Endothelial cell of umbilical vein (primary cell): Measurements from ENCODE around the gene ARPC1A. TPM values are rescaled to one million over a fixed set of nuclear protein-coding genes. Genes with fewer than 3 reads are reported as not detected.

Source experiments
- BruUV-seq: library from RNA; stranded (reverse); fragments of 400-500 nt; replicated peaks from 2 replicates; lab custom pipeline; 2021; lab: Mats Ljungman, UMichigan
- CTCF ChIA-PET: fragments of 300-600, 350-600 bp; sonication (Branson Sonifier 250); formaldehyde crosslinking; loops from one replicate; lab custom pipeline; 2021; ENCODE audit warnings: antibody characterized with exemption, inconsistent platforms; lab: Charles Lee
- POLR2A ChIA-PET: fragments of 300-600, 350-600 bp; sonication (Branson Sonifier 250); formaldehyde crosslinking; loops from one replicate; lab custom pipeline; 2021; ENCODE audit warnings: antibody characterized with exemption, inconsistent platforms; lab: Charles Lee
- DNase-seq: peaks from one replicate; pipeline ENCODE4 v3.0.0-alpha.2; 2011; ENCODE audit warnings: low read depth, low spot score
- FAIRE-seq: peaks from 2 replicates; lab custom pipeline; 2011; peaks lifted over from hg19 to GRCh38; lab: Jason Lieb, UNC
- H2AFZ ChIP-seq: 2 replicates; pipeline ENCODE4 v1.6.0; 2012; ENCODE audit warnings: low read depth, low read length, control low read depth, inconsistent platforms
- H3K27ac ChIP-seq: 2 replicates; pipeline ENCODE4 v1.5.1; 2011; ENCODE audit warnings: low read depth, mild to moderate bottlenecking, control low read depth, low read length, moderate library complexity; ENCODE audit not compliant: insufficient read depth
- H3K27me3 ChIP-seq, 2 experiments: 2 replicates each; pipeline versions ENCODE4 v1.6.0 to v1.6.1; 2011; ENCODE audit warnings: low read length in 2 of 2, mixed read lengths in 1 of 2; ENCODE audit not compliant: control insufficient read depth in 2 of 2, insufficient read depth in 2 of 2
- H3K36me3 ChIP-seq, 2 experiments: 2 replicates in 1 of 2; 3 replicates in 1 of 2; pipeline ENCODE4 v1.5.1; 2011; ENCODE audit warnings: low read length in 2 of 2, mild to moderate bottlenecking in 1 of 2, moderate library complexity in 1 of 2; ENCODE audit not compliant: control insufficient read depth in 2 of 2, insufficient read depth in 2 of 2; ENCODE audit errors: extremely low read depth in 1 of 2
- H3K4me1 ChIP-seq: 3 replicates; pipeline ENCODE4 v1.5.1; 2011; ENCODE audit warnings: mild to moderate bottlenecking, low read length; ENCODE audit not compliant: control insufficient read depth, insufficient read depth; ENCODE audit errors: extremely low read depth
- H3K4me2 ChIP-seq: 2 replicates; pipeline ENCODE4 v1.6.1; 2011; ENCODE audit warnings: low read length, control low read depth, mixed read lengths; ENCODE audit not compliant: insufficient read depth
- H3K4me3 ChIP-seq, 3 experiments: fragments of 200-600 bp in 1 of 3; sonication (generic), shearing (Covaris generic) in 1 of 3; replicated peaks in 1 of 3; 2 replicates each; pipeline ENCODE4 v1.5.1; 2011 to 2016; ENCODE audit warnings: control low read depth in 3 of 3, low read length in 3 of 3, mild to moderate bottlenecking in 2 of 3, inconsistent platforms in 1 of 3, low read depth in 1 of 3, moderate library complexity in 1 of 3; ENCODE audit not compliant: insufficient read depth in 1 of 3
- H3K79me2 ChIP-seq: 2 replicates; pipeline ENCODE4 v1.6.0; 2012; ENCODE audit warnings: low read length, inconsistent platforms; ENCODE audit not compliant: control insufficient read depth, insufficient read depth
- H3K9ac ChIP-seq: replicated peaks from 2 replicates; pipeline ENCODE3; 2011; ENCODE audit warnings: low read length, control low read depth; ENCODE audit not compliant: insufficient read depth; ENCODE audit errors: extremely low read depth
- H3K9me1 ChIP-seq: replicated peaks from 3 replicates; pipeline ENCODE4 v1.6.0; 2011; ENCODE audit warnings: mild to moderate bottlenecking, low read length; ENCODE audit not compliant: control insufficient read depth, insufficient read depth; ENCODE audit errors: extremely low read depth
- H3K9me3 ChIP-seq: replicated peaks from 2 replicates; pipeline ENCODE4 v1.5.1; 2012; ENCODE audit warnings: low read length, inconsistent platforms; ENCODE audit not compliant: control insufficient read depth, insufficient read depth
- H4K20me1 ChIP-seq: replicated peaks from 2 replicates; pipeline ENCODE3; 2011; ENCODE audit warnings: mild to moderate bottlenecking, low read length; ENCODE audit not compliant: control insufficient read depth, insufficient read depth; ENCODE audit errors: extremely low read depth
- EZH2 ChIP-seq: IDR thresholded peaks from 2 replicates; pipeline ENCODE4 v1.6.1; 2012; ENCODE audit warnings: borderline replicate concordance, low read depth, mild to moderate bottlenecking, moderate library complexity, low read length, inconsistent platforms; ENCODE audit not compliant: severe bottlenecking
- FOS ChIP-seq: IDR thresholded peaks from 2 replicates; pipeline ENCODE4 v1.6.1; 2011; ENCODE audit warnings: mild to moderate bottlenecking, low read length, moderate library complexity, borderline replicate concordance; ENCODE audit not compliant: insufficient read depth
- GATA2 ChIP-seq: IDR thresholded peaks from 2 replicates; pipeline ENCODE4 v1.7.0; 2011; ENCODE audit warnings: low read depth, mild to moderate bottlenecking, moderate library complexity, mixed read lengths, low read length; ENCODE audit not compliant: insufficient read length, insufficient read depth
- JUN ChIP-seq: IDR thresholded peaks from 2 replicates; pipeline ENCODE4 v1.6.1; 2011; ENCODE audit warnings: borderline replicate concordance, low read depth; ENCODE audit not compliant: insufficient read length, insufficient read depth
- MYC ChIP-seq: IDR thresholded peaks from one replicate; pipeline ENCODE4 v1.6.1; 2011; ENCODE audit warnings: mild to moderate bottlenecking, low read depth, low read length
- POLR2A ChIP-seq: IDR thresholded peaks from 2 replicates; pipeline ENCODE4 v1.6.1; 2012; ENCODE audit warnings: low read depth, mild to moderate bottlenecking, control low read depth, low read length
- POLR2AphosphoS5 ChIP-seq: IDR thresholded peaks from 2 replicates; pipeline ENCODE4 v1.6.1; 2012; ENCODE audit warnings: low read depth, mild to moderate bottlenecking, control low read depth, low read length, moderate library complexity; ENCODE audit not compliant: insufficient read depth
- dilution Hi-C: fragments of 300-500 bp; cut with MboI; formaldehyde crosslinking; loops from one replicate; pipeline ENCODE4 v1.15.0; 2019; ENCODE audit warnings: low sequenced_read_pairs; ENCODE audit not compliant: extremely low pct_ligation_motif_present
- intact Hi-C: fragments of 100-400 bp; cut with micrococcal nuclease; formaldehyde crosslinking; loops from one replicate; pipeline ENCODE4 v1.10.0; 2022
- polyA plus RNA-seq, 4 experiments: library from polyadenylated mRNA; depleted of rRNA in 3 of 4; stranded (reverse) in 3 of 4; unstranded in 1 of 4; fragments of >200 nt; gene quantifications; 2 replicates each; pipeline versions ENCODE4 v1.2.1 to v1.2.3, GENCODE V29; 2011 to 2012; ENCODE audit warnings: missing spikeins in 1 of 4
- total RNA-seq: library from RNA; stranded (reverse); gene quantifications from 2 replicates; pipeline ENCODE4 v1.2.3, GENCODE V29; 2021
- TF ChIP-seq, protein P1 (sequence below), 2 donors: IDR thresholded peaks; 1 replicate in 1 of 2; 2 replicates in 1 of 2; pipeline ENCODE4 v1.5.1; 2011; ENCODE audit warnings: low read length in 2 of 2, mild to moderate bottlenecking in 2 of 2, moderate library complexity in 2 of 2, control low read depth in 1 of 2, inconsistent platforms in 1 of 2, low read depth in 1 of 2; ENCODE audit not compliant: insufficient read depth in 1 of 2; ENCODE audit errors: extremely low read depth in 1 of 2
- TF ChIP-seq, protein P2 (sequence below): IDR thresholded peaks from 2 replicates; pipeline ENCODE4 v1.6.1; 2011; ENCODE audit not compliant: insufficient read depth, insufficient read length

The ARPC1A gene
- total and polyA plus RNA-seq, 2 donors (not counting 3 experiments of a cell fraction or from before 2014, with no cell fraction given) = 200 to 243 TPM

DNA sequence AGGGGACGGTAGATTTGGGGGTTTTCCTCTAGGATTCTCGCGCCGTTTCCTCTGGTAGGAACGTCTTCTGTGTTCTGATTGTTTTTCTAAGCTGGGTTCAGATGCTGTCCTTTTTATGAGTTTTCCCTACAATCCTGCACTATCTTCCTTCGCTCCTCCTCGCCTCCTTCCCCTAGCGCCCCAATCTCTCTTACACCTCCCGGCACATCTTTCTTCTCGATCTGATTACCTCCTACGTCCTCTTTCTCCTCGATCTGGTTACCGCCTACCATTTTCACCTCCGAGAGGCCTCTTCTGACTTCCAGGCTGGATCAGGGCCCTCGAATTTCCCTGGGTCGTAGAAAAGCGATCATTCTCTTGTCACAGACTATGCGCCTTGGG, 83.5 kb downstream of the ARPC1A start:
- no peak for DNase-seq
- Histone ChIP-seq H2AFZ (peak overlapping the region; percentile 68), H3K9me3 (no peaks in the 10 kb centered on the region), H3K27ac (peak overlapping the region; percentile 79), H3K4me2 (peak overlapping the region; percentile 96), H3K79me2 (peaks cover 64% of the 10 kb centered on the region), H4K20me1 (peaks cover 3% of the 10 kb centered on the region), H3K36me3 (peaks cover 6 to 17% of the 10 kb centered on the region in 2 experiments), H3K9me1 (no peaks in the 10 kb centered on the region), H3K9ac (peak overlapping the region; percentile 93), H3K4me3 (peak overlapping the region; percentile 65 to 99 (median 96)), H3K27me3 (no peaks in the 10 kb centered on the region), H3K4me1 (peaks cover 21% of the 10 kb centered on the region)
- intact Hi-C loops = no loop called here
- no peak for TF ChIP-seq GATA2
- no peak for TF ChIP-seq FOS
- TF ChIP-seq, protein P1, sequence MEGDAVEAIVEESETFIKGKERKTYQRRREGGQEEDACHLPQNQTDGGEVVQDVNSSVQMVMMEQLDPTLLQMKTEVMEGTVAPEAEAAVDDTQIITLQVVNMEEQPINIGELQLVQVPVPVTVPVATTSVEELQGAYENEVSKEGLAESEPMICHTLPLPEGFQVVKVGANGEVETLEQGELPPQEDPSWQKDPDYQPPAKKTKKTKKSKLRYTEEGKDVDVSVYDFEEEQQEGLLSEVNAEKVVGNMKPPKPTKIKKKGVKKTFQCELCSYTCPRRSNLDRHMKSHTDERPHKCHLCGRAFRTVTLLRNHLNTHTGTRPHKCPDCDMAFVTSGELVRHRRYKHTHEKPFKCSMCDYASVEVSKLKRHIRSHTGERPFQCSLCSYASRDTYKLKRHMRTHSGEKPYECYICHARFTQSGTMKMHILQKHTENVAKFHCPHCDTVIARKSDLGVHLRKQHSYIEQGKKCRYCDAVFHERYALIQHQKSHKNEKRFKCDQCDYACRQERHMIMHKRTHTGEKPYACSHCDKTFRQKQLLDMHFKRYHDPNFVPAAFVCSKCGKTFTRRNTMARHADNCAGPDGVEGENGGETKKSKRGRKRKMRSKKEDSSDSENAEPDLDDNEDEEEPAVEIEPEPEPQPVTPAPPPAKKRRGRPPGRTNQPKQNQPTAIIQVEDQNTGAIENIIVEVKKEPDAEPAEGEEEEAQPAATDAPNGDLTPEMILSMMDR (IDR thresholded peaks at IDR 0.05; ENCODE audit: extremely low read depth in 1 of 2, insufficient read depth in 1 of 2, low read depth in 1 of 2, low read length in 2 of 2) = no peak
- TF ChIP-seq POLR2AphosphoS5 = no peak
- TF ChIP-seq JUN = no peak
- no peak for TF ChIP-seq MYC
- no peak for TF ChIP-seq POLR2A
- TF ChIP-seq EZH2 = no peak
- TF ChIP-seq, protein P2, sequence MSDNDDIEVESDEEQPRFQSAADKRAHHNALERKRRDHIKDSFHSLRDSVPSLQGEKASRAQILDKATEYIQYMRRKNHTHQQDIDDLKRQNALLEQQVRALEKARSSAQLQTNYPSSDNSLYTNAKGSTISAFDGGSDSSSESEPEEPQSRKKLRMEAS = no peak
- POLR2A ChIA-PET = interaction anchor here (0.8 to 2.0 kb wide), 4 partner anchors 9 to 63 kb away, joined by 4 to 12 read pairs (median 5); no protein-coding TSS in a partner anchor
- CTCF ChIA-PET = interaction anchor here (0.9 to 1.3 kb wide), 8 partner anchors 8 to 207 kb away, joined by 3 to 6 read pairs (median 4); partner anchors contain the start of genes ARPC1B and ZSCAN25
- BruUV-seq = TSS peak; percentile 59
- dilution Hi-C loops = no loop called here
- no peak for FAIRE-seq
